GM21786 (cell line): ENCODE data around the gene HS6ST2.
"Not testable (repeated sequence)": the region's sequence is repeated elsewhere in the genome, so short reads cannot be mapped to it uniquely, and the experiment has no call there.

Experiments used
- ATAC-seq: cut with Tn5 transposase; IDR thresholded peaks from one replicate; pipeline ENCODE4 v1.9.1; 2021; ENCODE audit not compliant: unreplicated experiment

HS6ST2 gene

GRCh38 chrX:132945055-132945599 lies 13.3 kb downstream of the HS6ST2 start:
- ATAC-seq = not testable (repeated sequence)

GRCh38 chrX:132940727-132941327 lies 17.6 kb downstream of the HS6ST2 start:
- no peak for ATAC-seq

DNA sequence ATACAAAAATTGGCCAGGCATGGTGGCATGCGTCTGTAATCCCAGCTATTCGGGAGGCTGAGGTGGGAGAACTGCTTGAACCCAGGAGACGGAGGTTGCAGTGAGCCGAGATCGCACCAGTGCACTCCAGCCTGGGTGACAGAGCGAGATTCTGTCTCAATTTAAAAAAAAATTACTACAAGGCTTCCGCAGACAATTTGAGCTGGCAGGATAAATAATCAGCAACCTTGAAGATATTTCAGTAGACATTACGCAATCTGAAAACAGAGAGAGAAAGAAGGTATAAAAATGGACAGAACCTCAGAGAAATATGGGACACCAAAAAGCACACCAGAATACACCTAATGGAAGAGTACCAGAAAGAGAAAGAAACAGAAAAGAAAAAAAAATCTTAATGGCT lies 25.3 kb downstream of the HS6ST2 start:
- ATAC-seq = no peak

GRCh38 chrX:132924426-132924825 lies 34.0 kb downstream of the HS6ST2 start:
- no peak for ATAC-seq

- ATAC-seq = no peak
These were observed 39.9 kb downstream of the HS6ST2 start for GRCh38 chrX:132918523-132918922.

- no peak for ATAC-seq
These were observed 42.1 kb downstream of the HS6ST2 start for GRCh38 chrX:132916349-132916748.

GRCh38 chrX:132909643-132910042 lies 48.8 kb downstream of the HS6ST2 start:
- no peak for ATAC-seq

- ATAC-seq = no peak
These were observed 49.5 kb downstream of the HS6ST2 start for GRCh38 chrX:132908891-132909290.

- no peak for ATAC-seq
These were observed 57.7 kb downstream of the HS6ST2 start for GRCh38 chrX:132900633-132901293.

DNA sequence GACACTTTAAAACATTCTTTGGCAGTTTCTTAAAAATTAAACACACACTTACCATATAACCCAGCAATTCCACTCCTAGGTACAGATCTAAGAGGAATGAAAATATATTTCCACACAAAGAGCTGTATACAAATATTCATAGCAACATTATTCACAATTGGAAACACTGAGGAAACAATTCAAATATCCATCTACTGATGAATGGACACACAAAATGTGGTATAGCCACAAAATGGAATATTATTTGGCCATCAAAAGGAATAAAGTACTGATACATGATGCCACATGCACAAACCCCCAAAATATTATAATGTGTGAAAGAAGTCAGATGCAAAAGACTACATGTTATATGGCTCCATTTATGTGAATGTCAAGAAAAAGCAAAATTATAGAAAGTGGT lies 70.9 kb downstream of the HS6ST2 start:
- no peak for ATAC-seq

DNA sequence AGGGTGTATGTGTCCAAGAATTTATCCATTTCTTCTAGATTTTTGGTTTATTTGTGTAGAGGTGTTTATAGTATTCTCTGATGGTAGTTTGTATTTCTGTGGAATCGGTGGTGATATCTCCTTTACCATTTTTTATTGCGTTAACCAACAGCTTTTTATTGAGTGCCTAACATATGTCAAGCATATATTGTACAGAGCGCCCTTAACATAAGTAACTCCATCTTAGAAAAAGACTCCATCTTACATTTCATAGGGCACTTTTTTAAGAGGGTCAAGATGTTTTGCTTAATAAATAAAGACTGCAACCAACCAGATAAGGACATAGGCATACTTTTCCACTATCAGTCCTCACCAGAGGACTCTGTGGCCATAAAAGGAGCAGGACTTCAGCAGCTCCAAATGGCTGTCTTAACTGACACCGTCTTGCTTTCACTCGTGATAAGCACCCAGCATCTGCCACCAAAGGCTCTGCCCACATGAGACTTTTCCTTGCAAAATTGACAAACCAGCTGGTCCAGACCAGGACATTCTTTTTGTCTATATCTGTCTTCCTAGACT lies 75.0 kb downstream of the HS6ST2 start:
- no peak for ATAC-seq

DNA sequence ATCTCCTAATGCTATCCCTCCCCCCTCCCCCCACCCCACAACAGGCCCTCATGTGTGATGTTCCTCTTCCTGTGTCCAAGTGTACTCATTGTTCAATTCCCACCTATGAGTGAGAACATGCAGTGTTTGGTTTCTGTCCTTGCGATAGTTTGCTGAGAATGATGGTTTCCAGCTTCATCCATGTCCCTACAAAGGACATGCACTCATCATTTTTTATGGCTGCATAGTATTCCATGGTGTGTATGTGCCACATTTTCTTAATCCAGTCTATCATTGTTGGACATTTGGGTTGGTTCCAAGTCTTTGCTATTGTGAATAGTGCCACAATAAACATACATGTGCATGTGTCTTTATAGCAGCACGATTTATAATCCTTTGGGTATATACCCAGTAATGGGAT lies 77.7 kb downstream of the HS6ST2 start:
- not testable (repeated sequence) for ATAC-seq

DNA sequence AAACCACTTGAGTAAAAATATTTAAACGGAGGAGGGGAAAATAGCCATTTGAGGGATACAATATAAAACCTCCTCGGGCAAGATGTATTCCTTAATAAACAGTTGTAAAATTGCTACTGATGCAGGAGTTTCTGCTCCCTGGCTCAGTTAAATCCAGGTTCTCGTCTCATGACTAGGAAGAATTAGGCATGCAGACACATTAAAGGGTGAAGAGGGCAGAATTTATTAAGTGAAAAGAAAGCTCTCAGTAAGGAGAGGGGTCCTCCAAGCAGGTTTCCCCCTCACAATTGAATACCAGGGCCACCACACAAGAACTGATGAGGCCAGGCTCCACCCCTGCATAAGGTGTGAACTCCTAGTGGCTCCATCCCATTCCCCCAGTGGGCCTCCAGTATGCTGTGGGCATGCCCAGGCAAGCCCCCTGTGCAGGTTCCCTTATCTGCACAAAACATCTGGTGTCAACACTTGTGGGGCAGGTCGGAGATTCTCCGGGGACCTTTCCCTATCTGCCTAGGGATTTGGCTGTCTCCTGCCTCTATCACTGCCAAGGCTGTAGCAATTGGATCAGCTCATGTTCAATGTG lies 80.4 kb downstream of the HS6ST2 start:
- ATAC-seq = no peak

- no peak for ATAC-seq
These were observed 81.7 kb downstream of the HS6ST2 start for GRCh38 chrX:132876523-132877338.

DNA sequence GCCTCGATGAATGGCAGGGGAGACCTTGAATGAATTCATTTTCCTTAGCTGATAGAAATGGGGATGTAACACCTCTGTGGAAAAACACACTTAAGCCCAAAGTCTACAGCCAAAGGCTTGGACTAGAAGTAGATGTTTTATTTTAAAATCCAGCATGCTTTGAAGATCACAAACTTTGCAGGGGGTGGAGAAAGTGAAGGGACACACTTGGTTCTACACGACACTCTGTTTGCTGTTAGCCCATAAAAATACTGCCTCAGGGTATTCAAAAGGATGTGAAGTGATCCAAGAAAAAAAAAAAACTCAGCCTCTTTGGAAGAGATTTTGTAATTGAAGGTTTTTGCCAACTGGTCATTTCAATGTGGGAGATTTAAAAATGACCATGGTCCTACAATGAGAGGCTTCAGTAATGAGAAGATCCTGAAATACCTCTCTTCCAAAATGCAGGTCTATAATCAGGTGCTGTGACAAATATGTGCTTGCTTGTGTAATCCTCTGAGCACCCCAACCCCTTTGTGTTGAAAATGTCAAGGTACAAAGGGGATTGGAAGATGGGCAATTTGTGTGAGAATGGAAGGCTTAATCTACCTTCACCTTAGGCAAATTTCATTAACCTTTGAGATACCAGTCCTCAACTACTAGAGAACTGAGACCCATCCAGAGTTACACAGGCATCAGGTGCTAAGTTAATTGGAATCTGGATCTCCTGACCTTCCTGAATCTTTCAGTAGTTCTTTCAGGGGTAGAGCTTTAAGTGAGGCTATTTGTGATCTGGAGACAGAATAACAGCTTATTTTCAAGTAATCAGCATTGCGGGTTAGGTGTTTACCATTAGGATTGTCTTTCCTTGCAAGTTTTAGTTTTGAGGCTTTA lies 82.5 kb downstream of the HS6ST2 start:
- no peak for ATAC-seq

GRCh38 chrX:132862562-132862961 lies 95.9 kb downstream of the HS6ST2 start:
- ATAC-seq = no peak

DNA sequence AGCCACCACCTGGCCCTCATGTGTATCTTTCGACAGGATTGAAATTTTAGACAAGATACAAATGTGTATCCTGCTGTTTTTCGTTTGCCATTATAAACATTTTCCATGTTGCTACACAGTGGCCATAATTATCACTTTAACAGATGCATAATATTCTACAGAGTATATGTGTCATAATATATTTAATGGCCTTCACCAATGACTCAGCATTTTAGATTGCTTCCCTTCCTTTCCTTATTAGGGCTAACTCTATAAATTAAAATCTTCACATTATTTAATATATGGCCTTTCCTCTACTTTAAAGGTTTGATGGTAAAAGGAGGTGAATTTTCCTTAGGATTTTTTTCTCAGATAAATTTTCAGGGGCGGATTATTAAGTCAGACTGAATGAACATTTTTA lies 97.4 kb downstream of the HS6ST2 start:
- no peak for ATAC-seq

- no peak for ATAC-seq
These were observed 98.2 kb downstream of the HS6ST2 start for GRCh38 chrX:132860200-132860599.

DNA sequence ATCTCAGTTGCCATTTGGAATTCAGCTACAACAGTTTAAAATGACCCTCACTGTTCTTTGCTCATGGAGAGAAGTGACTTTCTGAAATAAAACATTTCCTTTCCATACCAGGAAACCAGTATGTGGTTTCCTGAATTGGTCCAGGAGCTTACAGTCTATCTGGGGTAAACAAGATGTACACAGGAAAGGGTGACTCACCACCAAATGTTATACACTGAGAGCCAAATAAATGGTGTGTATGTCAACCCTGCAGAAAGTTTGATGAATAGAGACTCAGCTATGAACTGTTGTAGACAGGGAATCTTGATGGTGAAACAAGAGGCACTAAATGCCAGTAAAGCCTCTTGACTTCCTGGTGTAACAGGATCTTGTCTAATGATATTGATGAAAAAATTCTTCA lies 100.4 kb downstream of the HS6ST2 start:
- ATAC-seq = no peak

GRCh38 chrX:132855780-132856341 lies 102.6 kb downstream of the HS6ST2 start:
- no peak for ATAC-seq
